PC-3 (cell line): ENCODE data around the gene NR5A2. TPM values are rescaled to one million over a fixed set of nuclear protein-coding genes. Genes with fewer than 3 reads are reported as not detected.

Experiments used
- ATAC-seq: fragments of 200-7000 bp; cut with Tn5 transposase; 2 replicates; pipeline ENCODE4 v1.9.1; 2020; ENCODE audit warnings: mild to moderate bottlenecking, moderate library complexity
- BruUV-seq: library from RNA; stranded (reverse); fragments of 400-500 nt; replicated peaks from 2 replicates; lab custom pipeline; 2021; lab: Mats Ljungman, UMichigan
- CTCF ChIA-PET: fragments of 300-600 bp; sonication (Branson Sonifier 250); formaldehyde crosslinking; loops from one replicate; lab custom pipeline; 2022; ENCODE audit warnings: antibody characterized with exemption; lab: Charles Lee
- POLR2A ChIA-PET: fragments of 300-600 bp; sonication (Branson Sonifier 250); formaldehyde crosslinking; loops from one replicate; lab custom pipeline; 2022; ENCODE audit warnings: antibody characterized with exemption; ENCODE audit not compliant: unreplicated experiment; lab: Charles Lee
- DNase-seq: peaks from one replicate; pipeline ENCODE4 v3.0.0-alpha.2; 2015
- H2AFZ ChIP-seq: fragments of 300-600 bp; sonication (generic); 2 replicates; pipeline ENCODE4 v1.6.0; 2016; ENCODE audit warnings: antibody characterized with exemption, low read length
- H3F3A ChIP-seq: fragments of 300-600 bp; sonication (generic); one replicate; pipeline ENCODE4 v1.6.0; 2017; ENCODE audit warnings: antibody characterized with exemption, low read length, control low read depth, mild to moderate bottlenecking; ENCODE audit not compliant: unreplicated experiment
- H3K27ac ChIP-seq: fragments of 300-600 bp; sonication (generic); 2 replicates; pipeline ENCODE4 v1.5.1; 2016; ENCODE audit warnings: mild to moderate bottlenecking, low read length
- H3K27me3 ChIP-seq: fragments of 300-600 bp; sonication (generic); 2 replicates; pipeline ENCODE4 v1.6.1; 2016; ENCODE audit warnings: low read length, mixed read lengths
- H3K36me3 ChIP-seq: fragments of 300-600 bp; sonication (generic); 2 replicates; pipeline ENCODE4 v1.6.1; 2016; ENCODE audit warnings: low read depth, mixed run types, low read length, mixed read lengths
- H3K4me1 ChIP-seq: fragments of 300-600 bp; sonication (generic); 2 replicates; pipeline ENCODE4 v1.5.1; 2016; ENCODE audit warnings: low read length; ENCODE audit not compliant: insufficient read depth
- H3K4me2 ChIP-seq: fragments of 300-600 bp; sonication (generic); 2 replicates; pipeline ENCODE4 v1.6.0; 2016; ENCODE audit warnings: low read length
- H3K4me3 ChIP-seq: fragments of 300-600 bp; sonication (generic); 2 replicates; pipeline ENCODE4 v1.5.1; 2016; ENCODE audit warnings: mild to moderate bottlenecking, low read length, mixed read lengths
- H3K79me2 ChIP-seq: fragments of 300-600 bp; sonication (generic); 2 replicates; pipeline ENCODE4 v1.6.1; 2017; ENCODE audit warnings: low read length, mixed read lengths
- H3K9ac ChIP-seq: fragments of 300-600 bp; sonication (generic); 2 replicates; pipeline ENCODE4 v1.6.0; 2016; ENCODE audit warnings: mild to moderate bottlenecking, low read length
- H3K9me2 ChIP-seq: fragments of 300-600 bp; sonication (generic); replicated peaks from 2 replicates; pipeline ENCODE4 v1.6.1; 2016; ENCODE audit warnings: mixed run types, low read length, mixed read lengths
- H3K9me3 ChIP-seq: fragments of 300-600 bp; sonication (generic); 2 replicates; pipeline ENCODE4 v1.6.1; 2016; ENCODE audit warnings: low read length, mixed read lengths
- H4K20me1 ChIP-seq: fragments of 300-600 bp; sonication (generic); 2 replicates; pipeline ENCODE4 v1.6.1; 2016; ENCODE audit warnings: low read length, mixed read lengths
- CTCF ChIP-seq: fragments of 300-600 bp; sonication (generic); conservative IDR thresholded peaks from 2 replicates; pipeline ENCODE4 v1.5.1; 2017; ENCODE audit warnings: antibody characterized with exemption, low read depth, mild to moderate bottlenecking, low read length
- EZH2 ChIP-seq: fragments of 300-600 bp; sonication (generic); IDR thresholded peaks from one replicate; pipeline ENCODE4 v1.6.1; 2017; ENCODE audit warnings: antibody characterized with exemption, mild to moderate bottlenecking, low read length; ENCODE audit not compliant: unreplicated experiment
- EZH2phosphoT487 ChIP-seq: fragments of 300-600 bp; sonication (generic); IDR thresholded peaks from 2 replicates; pipeline ENCODE4 v1.6.1; 2018; ENCODE audit warnings: mild to moderate bottlenecking, antibody characterized with exemption, low read length, borderline replicate concordance
- intact Hi-C: fragments of 100-400 bp; cut with micrococcal nuclease; formaldehyde crosslinking; loops from 2 replicates; pipeline ENCODE4 v1.9.0; 2023
- total RNA-seq: library from RNA; depleted of rRNA; stranded (reverse); fragments of >200 nt; gene quantifications from 2 replicates; pipeline ENCODE4 v1.2.3, GENCODE V29; 2014

Gene NR5A2
- total RNA-seq, 1 experiment from 2014 or later = 0.36 TPM

- Histone ChIP-seq H3K4me3 (no peak overlapping the region), H3K9ac (no peak overlapping the region), H3K27me3 (no peaks in the 10 kb centered on the region), H3K27ac (no peak overlapping the region), H3K9me2 (no peaks in the 10 kb centered on the region), H4K20me1 (no peaks in the 10 kb centered on the region), H3K79me2 (no peaks in the 10 kb centered on the region), H3K36me3 (no peaks in the 10 kb centered on the region), H3K9me3 (no peaks in the 10 kb centered on the region), H3K4me2 (no peak overlapping the region), H3F3A (peaks cover 12% of the 10 kb centered on the region), H3K4me1 (peaks cover 27% of the 10 kb centered on the region), H2AFZ (no peak overlapping the region)
- intact Hi-C loops = no loop called here
- no peak for ATAC-seq
- POLR2A ChIA-PET = no interaction called here
- BruUV-seq = no TSS peak
- TF ChIP-seq EZH2phosphoT487 (no peak), EZH2 (no peak)
- DNase-seq = no peak
- CTCF ChIA-PET = no interaction called here
Measured at GRCh38 chr1:200153277-200154055, 126.0 kb downstream of the NR5A2 start.

- no peak overlapping the region for H3K4me3 ChIP-seq
- peaks cover 12% of the 10 kb centered on the region for H3F3A ChIP-seq
- no peak overlapping the region for H3K9ac ChIP-seq
- H3K9me2 ChIP-seq = no peaks in the 10 kb centered on the region
- H3K27me3 ChIP-seq = no peaks in the 10 kb centered on the region
- DNase-seq (no peak), ATAC-seq (no peak)
- H3K36me3 ChIP-seq = no peaks in the 10 kb centered on the region
- no peaks in the 10 kb centered on the region for H3K9me3 ChIP-seq
- no TSS peak for BruUV-seq
- POLR2A ChIA-PET = no interaction called here
- H3K27ac ChIP-seq = no peak overlapping the region
- no peak overlapping the region for H3K4me2 ChIP-seq
- TF ChIP-seq EZH2 (no peak), EZH2phosphoT487 (no peak), CTCF (no peak)
- peaks cover 27% of the 10 kb centered on the region for H3K4me1 ChIP-seq
- CTCF ChIA-PET = interaction anchor here (0.6 kb wide), 1 partner anchor 326 kb away, joined by 3 read pairs; no protein-coding TSS in a partner anchor
- intact Hi-C loops = no loop called here
- no peak overlapping the region for H2AFZ ChIP-seq
- H4K20me1 ChIP-seq = no peaks in the 10 kb centered on the region
- H3K79me2 ChIP-seq = no peaks in the 10 kb centered on the region
Measured at GRCh38 chr1:200154069-200154767, 126.7 kb downstream of the NR5A2 start.

GRCh38 chr1:200157715-200158114, 130.2 kb downstream of the NR5A2 start:
- Histone ChIP-seq H3K9me2 (no peaks in the 10 kb centered on the region), H3K4me3 (no peak overlapping the region), H3K27ac (no peak overlapping the region), H4K20me1 (no peaks in the 10 kb centered on the region), H3K4me1 (no peaks in the 10 kb centered on the region), H3K36me3 (no peaks in the 10 kb centered on the region), H3K27me3 (no peaks in the 10 kb centered on the region), H3K79me2 (no peaks in the 10 kb centered on the region), H3K9me3 (no peaks in the 10 kb centered on the region), H3K4me2 (no peak overlapping the region), H3K9ac (no peak overlapping the region), H3F3A (no peaks in the 10 kb centered on the region), H2AFZ (no peak overlapping the region)
- POLR2A ChIA-PET = no interaction called here
- DNase-seq = no peak
- no TSS peak for BruUV-seq
- peak; percentile 63 for ATAC-seq
- CTCF ChIA-PET = interaction anchor here (0.6 to 0.8 kb wide), 3 partner anchors 85 to 195 kb away, joined by 3 to 4 read pairs (median 3); no protein-coding TSS in a partner anchor
- intact Hi-C loops = no loop called here
- TF ChIP-seq EZH2phosphoT487 (no peak), EZH2 (no peak), CTCF (no peak)
